HEK293 (cell line): ENCODE measurements around the gene GRK3.

Experiments used
- CTCF ChIA-PET: fragments of 350-600 bp; formaldehyde crosslinking; extraction: SDS; loops from one replicate; lab custom pipeline; 2021; ENCODE audit warnings: antibody characterized with exemption; lab: Yijun Ruan, JAX
- POLR2A ChIA-PET: fragments of 300-600 bp; formaldehyde crosslinking; extraction: SDS; loops from one replicate; lab custom pipeline; 2020; ENCODE audit warnings: antibody characterized with exemption, inconsistent platforms; lab: Yijun Ruan, JAX
- H3K27ac ChIP-seq: fragments of 200-500 bp; sonication (Bioruptor generic); 2 replicates; pipeline ENCODE4 v1.5.1; 2014; ENCODE audit warnings: low read depth, low read length, control low read depth, inconsistent platforms; ENCODE audit errors: extremely low read depth
- H3K36me3 ChIP-seq, 2 experiments: fragments of 200-500 bp in 1 of 2; sonication (Bioruptor generic) in 1 of 2; 1 replicate in 1 of 2; 2 replicates in 1 of 2; pipeline ENCODE4 v1.5.1; 2014 to 2017; ENCODE audit warnings: inconsistent platforms in 2 of 2, low read length in 2 of 2; ENCODE audit not compliant: control insufficient read depth in 2 of 2, insufficient read depth in 1 of 2
- H3K4me1 ChIP-seq: fragments of 200-500 bp; sonication (Bioruptor generic); 2 replicates; pipeline ENCODE4 v1.5.1; 2014; ENCODE audit warnings: mild to moderate bottlenecking, low read length, inconsistent platforms; ENCODE audit not compliant: control insufficient read depth, insufficient read depth
- H3K4me3 ChIP-seq: 2 replicates; pipeline ENCODE4 v1.5.1; 2011; ENCODE audit warnings: low read depth, mild to moderate bottlenecking, control low read depth, low read length, moderate library complexity
- H3K9me3 ChIP-seq: fragments of 200-500 bp; sonication (Bioruptor generic); 2 replicates; pipeline ENCODE4 v1.5.1; 2014; ENCODE audit warnings: low read depth, low read length, inconsistent platforms; ENCODE audit not compliant: control insufficient read depth, insufficient read depth
- RBAK ChIP-seq: fragments of 450-650 bp; formaldehyde crosslinking; IDR thresholded peaks from 2 replicates; pipeline ENCODE4 v1.5.1; 2016; ENCODE audit warnings: missing biosample characterization, missing genetic modification characterization
- TCF7L2 ChIP-seq: IDR thresholded peaks from 2 replicates; pipeline ENCODE4 v1.6.1; 2011; ENCODE audit warnings: low read depth, mild to moderate bottlenecking, inconsistent platforms, low read length, moderate library complexity, borderline replicate concordance
- ZNF16 ChIP-seq: fragments of 450-650 bp; formaldehyde crosslinking; IDR thresholded peaks from 2 replicates; pipeline ENCODE4 v1.5.1; 2016; ENCODE audit warnings: low read depth, missing biosample characterization, missing genetic modification characterization
- ZNF169 ChIP-seq: fragments of 450-650 bp; formaldehyde crosslinking; IDR thresholded peaks from 2 replicates; pipeline ENCODE4 v1.5.1; 2016; ENCODE audit warnings: missing biosample characterization, missing genetic modification characterization
- ZNF37A ChIP-seq: fragments of 450-650 bp; IDR thresholded peaks from 2 replicates; pipeline ENCODE4 v1.5.1; 2018; ENCODE audit warnings: missing biosample characterization, missing genetic modification characterization
- ZNF549 ChIP-seq: fragments of 450-650 bp; IDR thresholded peaks from 2 replicates; pipeline ENCODE4 v1.5.1; 2018; ENCODE audit warnings: missing biosample characterization, missing genetic modification characterization, mild to moderate bottlenecking, inconsistent platforms, moderate library complexity
- ZNF560 ChIP-seq: fragments of 450-650 bp; formaldehyde crosslinking; IDR thresholded peaks from 2 replicates; pipeline ENCODE4 v1.5.1; 2017; ENCODE audit warnings: missing biosample characterization, missing genetic modification characterization, borderline replicate concordance
- ZNF843 ChIP-seq: fragments of 450-650 bp; formaldehyde crosslinking; IDR thresholded peaks from 2 replicates; pipeline ENCODE4 v1.5.1; 2016; ENCODE audit warnings: missing biosample characterization, missing genetic modification characterization
- TF ChIP-seq, protein P1 (sequence below): fragments of 450-650 bp; formaldehyde crosslinking; IDR thresholded peaks from 2 replicates; pipeline ENCODE4 v1.5.1; 2016; ENCODE audit warnings: missing biosample characterization, missing genetic modification characterization
- TF ChIP-seq, protein P2 (sequence below): fragments of 450-650 bp; formaldehyde crosslinking; IDR thresholded peaks from 2 replicates; pipeline ENCODE4 v1.5.1; 2016; ENCODE audit warnings: missing biosample characterization, missing genetic modification characterization
- TF ChIP-seq, protein P3 (sequence below): fragments of 450-650 bp; formaldehyde crosslinking; IDR thresholded peaks from 2 replicates; pipeline ENCODE4 v1.5.1; 2016; ENCODE audit warnings: missing biosample characterization, missing genetic modification characterization, borderline replicate concordance
- TF ChIP-seq, protein P4 (sequence below): fragments of 450-650 bp; formaldehyde crosslinking; optimal IDR thresholded peaks from 2 replicates; pipeline ENCODE3; 2016; ENCODE audit warnings: missing biosample characterization, mild to moderate bottlenecking, missing genetic modification characterization
- TF ChIP-seq, protein P5 (sequence below): fragments of 450-650 bp; formaldehyde crosslinking; IDR thresholded peaks from 2 replicates; pipeline ENCODE4 v1.5.1; 2016; ENCODE audit warnings: missing biosample characterization, missing genetic modification characterization
- TF ChIP-seq, protein P6 (sequence below): fragments of 450-650 bp; formaldehyde crosslinking; IDR thresholded peaks from 2 replicates; pipeline ENCODE4 v1.5.1; 2016; ENCODE audit warnings: missing biosample characterization, missing genetic modification characterization

GRK3 gene

DNA sequence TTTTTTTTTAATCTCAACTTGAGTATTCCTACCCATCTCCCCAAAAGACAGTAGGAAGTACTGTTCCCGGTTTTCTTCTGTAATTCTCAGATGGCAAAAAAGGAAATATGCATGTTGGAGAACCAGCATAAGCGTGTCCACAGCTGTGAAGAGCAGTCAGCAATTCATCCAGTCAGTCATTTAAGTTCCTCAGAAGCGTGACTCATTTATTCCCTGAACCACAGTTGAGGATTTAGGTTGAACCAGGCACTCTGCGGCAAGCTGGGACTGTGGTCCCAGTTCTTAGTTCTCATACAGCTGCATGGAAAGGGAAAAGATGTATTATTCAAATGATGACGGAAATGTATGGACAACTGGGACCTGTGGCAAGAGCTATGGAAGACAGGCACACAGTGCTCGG, 116.5 kb downstream of the GRK3 start (continued):
- TF ChIP-seq, protein P1, sequence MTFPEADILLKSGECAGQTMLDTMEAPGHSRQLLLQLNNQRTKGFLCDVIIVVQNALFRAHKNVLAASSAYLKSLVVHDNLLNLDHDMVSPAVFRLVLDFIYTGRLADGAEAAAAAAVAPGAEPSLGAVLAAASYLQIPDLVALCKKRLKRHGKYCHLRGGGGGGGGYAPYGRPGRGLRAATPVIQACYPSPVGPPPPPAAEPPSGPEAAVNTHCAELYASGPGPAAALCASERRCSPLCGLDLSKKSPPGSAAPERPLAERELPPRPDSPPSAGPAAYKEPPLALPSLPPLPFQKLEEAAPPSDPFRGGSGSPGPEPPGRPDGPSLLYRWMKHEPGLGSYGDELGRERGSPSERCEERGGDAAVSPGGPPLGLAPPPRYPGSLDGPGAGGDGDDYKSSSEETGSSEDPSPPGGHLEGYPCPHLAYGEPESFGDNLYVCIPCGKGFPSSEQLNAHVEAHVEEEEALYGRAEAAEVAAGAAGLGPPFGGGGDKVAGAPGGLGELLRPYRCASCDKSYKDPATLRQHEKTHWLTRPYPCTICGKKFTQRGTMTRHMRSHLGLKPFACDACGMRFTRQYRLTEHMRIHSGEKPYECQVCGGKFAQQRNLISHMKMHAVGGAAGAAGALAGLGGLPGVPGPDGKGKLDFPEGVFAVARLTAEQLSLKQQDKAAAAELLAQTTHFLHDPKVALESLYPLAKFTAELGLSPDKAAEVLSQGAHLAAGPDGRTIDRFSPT (tag by site-specific recombination), result no peak

DNA sequence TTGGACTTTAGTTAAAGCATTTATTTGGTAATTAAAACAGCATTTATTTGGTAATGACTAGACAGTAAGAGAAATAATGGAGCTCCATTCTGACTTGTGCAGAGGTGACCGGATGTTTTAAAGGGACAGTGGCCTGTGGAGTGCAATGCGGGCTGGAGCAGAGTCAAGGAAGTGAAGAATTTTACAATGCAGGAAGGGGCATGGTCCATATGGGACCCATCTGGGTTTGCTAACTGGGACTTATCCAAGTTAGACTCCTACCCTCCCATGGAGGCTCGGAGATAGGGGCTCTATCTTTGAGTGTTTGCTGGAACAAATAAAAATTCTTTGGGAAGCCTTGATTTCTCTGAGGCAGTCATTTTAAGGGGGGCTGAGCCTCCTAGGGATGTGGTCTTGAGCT, 117.6 kb downstream of the GRK3 start:
- Histone ChIP-seq H3K27ac (no peak overlapping the region), H3K36me3 (no peaks in the 10 kb centered on the region), H3K9me3 (no peaks in the 10 kb centered on the region), H3K4me1 (no peaks in the 10 kb centered on the region), H3K4me3 (no peak overlapping the region)
- TF ChIP-seq TCF7L2 (no peak), ZNF37A (tag by site-specific recombination) (no peak), ZNF549 (tag by site-specific recombination) (no peak), ZNF169 (tag by site-specific recombination) (no peak), RBAK (tag by site-specific recombination) (no peak), ZNF16 (no peak), ZNF560 (tag by site-specific recombination) (no peak), ZNF843 (tag by site-specific recombination) (no peak)
- TF ChIP-seq, protein P2, sequence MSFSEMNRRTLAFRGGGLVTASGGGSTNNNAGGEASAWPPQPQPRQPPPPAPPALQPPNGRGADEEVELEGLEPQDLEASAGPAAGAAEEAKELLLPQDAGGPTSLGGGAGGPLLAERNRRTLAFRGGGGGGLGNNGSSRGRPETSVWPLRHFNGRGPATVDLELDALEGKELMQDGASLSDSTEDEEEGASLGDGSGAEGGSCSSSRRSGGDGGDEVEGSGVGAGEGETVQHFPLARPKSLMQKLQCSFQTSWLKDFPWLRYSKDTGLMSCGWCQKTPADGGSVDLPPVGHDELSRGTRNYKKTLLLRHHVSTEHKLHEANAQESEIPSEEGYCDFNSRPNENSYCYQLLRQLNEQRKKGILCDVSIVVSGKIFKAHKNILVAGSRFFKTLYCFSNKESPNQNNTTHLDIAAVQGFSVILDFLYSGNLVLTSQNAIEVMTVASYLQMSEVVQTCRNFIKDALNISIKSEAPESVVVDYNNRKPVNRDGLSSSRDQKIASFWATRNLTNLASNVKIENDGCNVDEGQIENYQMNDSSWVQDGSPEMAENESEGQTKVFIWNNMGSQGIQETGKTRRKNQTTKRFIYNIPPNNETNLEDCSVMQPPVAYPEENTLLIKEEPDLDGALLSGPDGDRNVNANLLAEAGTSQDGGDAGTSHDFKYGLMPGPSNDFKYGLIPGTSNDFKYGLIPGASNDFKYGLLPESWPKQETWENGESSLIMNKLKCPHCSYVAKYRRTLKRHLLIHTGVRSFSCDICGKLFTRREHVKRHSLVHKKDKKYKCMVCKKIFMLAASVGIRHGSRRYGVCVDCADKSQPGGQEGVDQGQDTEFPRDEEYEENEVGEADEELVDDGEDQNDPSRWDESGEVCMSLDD (tag by site-specific recombination), result no peak
- TF ChIP-seq, protein P3, sequence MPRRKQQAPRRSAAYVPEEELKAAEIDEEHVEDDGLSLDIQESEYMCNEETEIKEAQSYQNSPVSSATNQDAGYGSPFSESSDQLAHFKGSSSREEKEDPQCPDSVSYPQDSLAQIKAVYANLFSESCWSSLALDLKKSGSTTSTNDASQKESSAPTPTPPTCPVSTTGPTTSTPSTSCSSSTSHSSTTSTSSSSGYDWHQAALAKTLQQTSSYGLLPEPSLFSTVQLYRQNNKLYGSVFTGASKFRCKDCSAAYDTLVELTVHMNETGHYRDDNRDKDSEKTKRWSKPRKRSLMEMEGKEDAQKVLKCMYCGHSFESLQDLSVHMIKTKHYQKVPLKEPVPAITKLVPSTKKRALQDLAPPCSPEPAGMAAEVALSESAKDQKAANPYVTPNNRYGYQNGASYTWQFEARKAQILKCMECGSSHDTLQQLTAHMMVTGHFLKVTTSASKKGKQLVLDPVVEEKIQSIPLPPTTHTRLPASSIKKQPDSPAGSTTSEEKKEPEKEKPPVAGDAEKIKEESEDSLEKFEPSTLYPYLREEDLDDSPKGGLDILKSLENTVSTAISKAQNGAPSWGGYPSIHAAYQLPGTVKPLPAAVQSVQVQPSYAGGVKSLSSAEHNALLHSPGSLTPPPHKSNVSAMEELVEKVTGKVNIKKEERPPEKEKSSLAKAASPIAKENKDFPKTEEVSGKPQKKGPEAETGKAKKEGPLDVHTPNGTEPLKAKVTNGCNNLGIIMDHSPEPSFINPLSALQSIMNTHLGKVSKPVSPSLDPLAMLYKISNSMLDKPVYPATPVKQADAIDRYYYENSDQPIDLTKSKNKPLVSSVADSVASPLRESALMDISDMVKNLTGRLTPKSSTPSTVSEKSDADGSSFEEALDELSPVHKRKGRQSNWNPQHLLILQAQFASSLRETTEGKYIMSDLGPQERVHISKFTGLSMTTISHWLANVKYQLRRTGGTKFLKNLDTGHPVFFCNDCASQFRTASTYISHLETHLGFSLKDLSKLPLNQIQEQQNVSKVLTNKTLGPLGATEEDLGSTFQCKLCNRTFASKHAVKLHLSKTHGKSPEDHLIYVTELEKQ, result no peak
- TF ChIP-seq, protein P1 (tag by site-specific recombination), result no peak
- TF ChIP-seq, protein P4, sequence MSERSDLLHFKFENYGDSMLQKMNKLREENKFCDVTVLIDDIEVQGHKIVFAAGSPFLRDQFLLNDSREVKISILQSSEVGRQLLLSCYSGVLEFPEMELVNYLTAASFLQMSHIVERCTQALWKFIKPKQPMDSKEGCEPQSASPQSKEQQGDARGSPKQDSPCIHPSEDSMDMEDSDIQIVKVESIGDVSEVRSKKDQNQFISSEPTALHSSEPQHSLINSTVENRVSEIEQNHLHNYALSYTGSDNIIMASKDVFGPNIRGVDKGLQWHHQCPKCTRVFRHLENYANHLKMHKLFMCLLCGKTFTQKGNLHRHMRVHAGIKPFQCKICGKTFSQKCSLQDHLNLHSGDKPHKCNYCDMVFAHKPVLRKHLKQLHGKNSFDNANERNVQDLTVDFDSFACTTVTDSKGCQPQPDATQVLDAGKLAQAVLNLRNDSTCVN (tag by site-specific recombination), result no peak
- TF ChIP-seq, protein P5, sequence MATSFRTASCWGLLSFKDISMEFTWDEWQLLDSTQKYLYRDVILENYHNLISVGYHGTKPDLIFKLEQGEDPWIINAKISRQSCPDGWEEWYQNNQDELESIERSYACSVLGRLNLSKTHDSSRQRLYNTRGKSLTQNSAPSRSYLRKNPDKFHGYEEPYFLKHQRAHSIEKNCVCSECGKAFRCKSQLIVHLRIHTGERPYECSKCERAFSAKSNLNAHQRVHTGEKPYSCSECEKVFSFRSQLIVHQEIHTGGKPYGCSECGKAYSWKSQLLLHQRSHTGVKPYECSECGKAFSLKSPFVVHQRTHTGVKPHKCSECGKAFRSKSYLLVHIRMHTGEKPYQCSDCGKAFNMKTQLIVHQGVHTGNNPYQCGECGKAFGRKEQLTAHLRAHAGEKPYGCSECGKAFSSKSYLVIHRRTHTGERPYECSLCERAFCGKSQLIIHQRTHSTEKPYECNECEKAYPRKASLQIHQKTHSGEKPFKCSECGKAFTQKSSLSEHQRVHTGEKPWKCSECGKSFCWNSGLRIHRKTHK (tag by site-specific recombination), result no peak
- TF ChIP-seq, protein P6, sequence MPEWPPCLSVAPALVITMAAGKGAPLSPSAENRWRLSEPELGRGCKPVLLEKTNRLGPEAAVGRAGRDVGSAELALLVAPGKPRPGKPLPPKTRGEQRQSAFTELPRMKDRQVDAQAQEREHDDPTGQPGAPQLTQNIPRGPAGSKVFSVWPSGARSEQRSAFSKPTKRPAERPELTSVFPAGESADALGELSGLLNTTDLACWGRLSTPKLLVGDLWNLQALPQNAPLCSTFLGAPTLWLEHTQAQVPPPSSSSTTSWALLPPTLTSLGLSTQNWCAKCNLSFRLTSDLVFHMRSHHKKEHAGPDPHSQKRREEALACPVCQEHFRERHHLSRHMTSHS (tag by site-specific recombination), result no peak
- CTCF ChIA-PET, result no interaction called here
- POLR2A ChIA-PET, result no interaction called here
